Activated CD8-positive, alpha-beta memory T cell treated with anti-CD3 and anti-CD28 coated beads for 4 hours (primary cell): ENCODE results near the gene HOXD10.

Experiments used
- DNase-seq, 2 donors: peaks; one replicate each; pipeline ENCODE4 v3.0.0-alpha.2; 2020; ENCODE audit warnings: low read depth in 2 of 2

The HOXD10 gene

GRCh38 chr2:176096243-176096985, 20.2 kb upstream of the HOXD10 start:
- no peak for DNase-seq

DNA sequence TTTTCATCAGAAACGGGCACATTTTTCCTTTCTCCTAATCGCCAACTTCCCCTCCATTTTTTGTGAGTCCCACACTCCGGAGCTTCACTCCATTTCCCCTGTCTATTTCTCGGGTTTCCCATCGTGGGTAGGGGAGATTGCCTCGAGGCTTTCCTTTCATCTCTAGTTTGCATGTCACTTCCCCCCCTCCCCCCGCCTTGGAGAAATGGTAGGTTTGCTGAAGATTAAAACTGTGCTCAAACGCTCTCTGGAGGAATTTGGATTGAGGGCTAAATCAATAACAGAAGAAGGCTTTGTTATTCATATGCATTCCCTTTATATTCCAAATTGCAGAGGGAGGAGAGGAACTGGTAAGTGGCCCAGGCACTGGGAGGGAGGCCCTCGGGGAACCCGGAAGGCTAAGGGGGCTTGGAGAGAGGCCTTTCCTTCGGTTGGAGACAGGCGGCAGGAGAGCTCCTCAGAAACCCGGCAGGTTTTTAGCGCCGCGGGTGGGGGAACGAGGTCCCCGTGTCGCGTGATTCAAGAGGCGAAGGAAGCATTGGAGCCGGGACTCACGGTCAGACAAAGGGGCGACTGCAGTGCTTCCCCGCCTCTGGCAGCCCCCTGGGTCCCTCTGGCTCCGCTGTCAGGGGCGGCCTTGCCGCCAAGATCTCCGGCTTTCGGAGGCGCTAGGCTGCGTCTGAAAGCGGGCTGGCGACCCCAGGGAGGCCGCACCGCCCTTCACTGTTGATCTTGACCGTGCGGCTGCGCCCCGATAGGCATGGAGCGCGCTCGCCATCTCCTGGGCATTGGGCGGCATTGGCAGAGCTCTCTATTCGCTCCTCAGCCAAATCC, 19.4 kb upstream of the HOXD10 start:
- no peak for DNase-seq

- DNase-seq: no peak
Observed at GRCh38 chr2:176097820-176098365, 18.7 kb upstream of the HOXD10 start.

- DNase-seq: no peak
Observed at GRCh38 chr2:176098366-176099158, 18.0 kb upstream of the HOXD10 start.

GRCh38 chr2:176099159-176099727, 17.3 kb upstream of the HOXD10 start:
- no peak for DNase-seq

DNA sequence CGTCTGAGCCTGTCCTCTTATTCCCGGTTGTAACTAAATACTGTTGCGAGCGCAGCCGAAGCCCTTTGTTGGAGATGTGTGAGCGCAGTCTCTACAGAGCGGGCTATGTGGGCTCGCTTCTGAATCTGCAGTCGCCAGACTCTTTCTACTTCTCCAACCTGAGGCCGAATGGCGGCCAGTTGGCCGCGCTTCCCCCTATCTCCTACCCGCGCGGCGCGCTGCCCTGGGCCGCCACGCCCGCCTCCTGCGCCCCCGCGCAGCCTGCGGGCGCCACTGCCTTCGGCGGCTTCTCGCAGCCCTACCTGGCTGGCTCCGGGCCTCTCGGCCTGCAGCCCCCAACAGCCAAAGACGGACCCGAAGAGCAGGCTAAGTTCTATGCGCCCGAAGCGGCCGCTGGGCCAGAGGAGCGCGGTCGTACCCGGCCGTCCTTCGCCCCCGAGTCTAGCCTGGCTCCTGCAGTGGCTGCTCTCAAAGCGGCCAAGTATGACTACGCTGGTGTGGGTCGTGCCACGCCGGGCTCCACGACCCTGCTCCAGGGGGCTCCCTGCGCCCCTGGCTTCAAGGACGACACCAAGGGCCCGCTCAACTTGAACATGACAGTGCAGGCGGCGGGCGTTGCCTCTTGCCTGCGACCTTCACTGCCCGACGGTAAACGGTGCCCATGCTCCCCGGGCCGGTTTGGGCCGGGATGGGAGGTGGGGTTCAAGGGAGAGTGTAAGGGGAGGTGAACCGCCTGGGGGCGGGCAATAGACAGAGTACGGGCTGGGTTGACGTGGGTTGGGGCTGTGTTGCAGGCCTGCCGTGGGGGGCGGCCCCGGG, 16.6 kb upstream of the HOXD10 start, which contains the start of gene HOXD12:
Gene HOXD12 (plus strand): TSS at position 68 of the 819 bp plus-strand sequence. CDS start 7 bp downstream, at position 75.
- no peak for DNase-seq

DNA sequence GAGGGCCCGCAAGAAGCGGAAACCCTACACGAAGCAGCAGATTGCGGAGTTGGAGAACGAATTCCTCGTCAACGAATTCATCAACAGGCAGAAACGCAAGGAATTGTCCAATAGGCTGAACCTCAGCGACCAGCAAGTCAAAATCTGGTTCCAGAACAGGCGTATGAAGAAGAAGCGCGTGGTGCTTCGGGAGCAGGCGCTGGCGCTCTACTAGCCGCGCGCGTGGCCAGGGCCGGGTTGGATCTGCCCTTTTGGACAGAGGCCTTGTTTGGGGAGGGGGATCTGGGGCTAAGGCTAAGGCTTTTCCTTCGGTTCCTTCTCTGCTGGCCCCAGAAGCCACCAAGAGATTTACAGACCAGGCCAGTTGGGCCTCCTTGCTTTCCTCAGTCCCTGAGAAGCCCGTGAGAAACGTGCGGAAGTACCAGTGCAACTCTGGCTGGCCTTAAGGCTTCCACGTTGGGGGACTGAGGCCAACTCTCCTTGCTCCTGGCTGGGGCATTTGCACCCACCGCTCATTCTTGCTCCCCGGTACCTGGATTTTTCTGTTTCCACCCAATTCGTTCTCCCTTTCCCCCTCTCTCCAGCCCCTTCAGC, 15.9 kb upstream of the HOXD10 start:
- no peak for DNase-seq

DNA sequence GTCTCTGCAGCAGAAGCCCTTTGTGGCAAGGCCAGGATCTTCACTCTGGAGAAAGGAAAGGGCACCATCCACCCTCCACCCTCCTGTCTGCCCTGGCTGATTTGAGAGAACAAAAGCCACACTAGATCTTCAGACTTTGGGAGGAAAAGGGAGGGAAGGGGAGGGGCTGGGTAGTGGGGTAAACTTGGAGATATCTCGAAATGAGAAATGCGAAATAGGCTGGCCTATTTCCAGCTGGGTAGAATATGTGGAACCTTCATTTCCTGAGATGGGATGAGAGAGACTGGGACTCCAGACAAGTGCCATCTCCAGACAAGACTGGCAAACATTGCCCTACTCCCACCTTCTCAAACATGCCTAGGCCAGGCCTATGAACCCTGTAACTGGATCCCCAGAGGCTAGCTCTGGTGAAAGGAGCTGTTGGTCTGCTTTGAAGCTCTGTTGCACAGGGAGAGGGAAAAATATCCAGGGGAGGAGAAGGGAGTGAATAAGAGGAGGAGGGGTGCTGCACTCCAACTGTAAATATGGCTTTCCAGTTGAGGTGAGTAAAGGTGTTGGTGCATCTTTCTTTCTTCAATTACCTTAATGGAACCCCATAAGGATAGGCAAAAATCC, 15.3 kb upstream of the HOXD10 start:
- DNase-seq: no peak

DNA sequence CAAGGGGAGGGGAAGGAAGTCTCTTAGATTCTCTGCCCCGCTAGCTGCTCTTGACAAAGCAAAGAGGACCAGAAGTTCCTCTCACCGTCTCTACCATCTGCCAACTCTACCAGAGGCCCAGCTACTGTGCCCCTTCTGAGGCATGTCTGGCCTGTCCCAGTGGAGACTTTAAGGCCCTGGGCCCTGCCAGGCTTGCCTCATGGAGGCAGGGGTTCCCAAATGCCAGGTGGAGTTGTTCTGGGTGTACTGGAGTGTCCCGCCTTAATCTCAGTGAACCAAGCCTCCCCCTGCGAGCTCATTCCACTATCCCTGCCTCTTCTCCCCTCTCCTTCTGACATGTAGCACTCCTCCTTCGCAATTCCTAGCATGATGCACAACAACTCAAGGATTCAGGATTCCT, 14.7 kb upstream of the HOXD10 start:
- DNase-seq: no peak

- no peak for DNase-seq
Observed at GRCh38 chr2:176102309-176102866, 14.2 kb upstream of the HOXD10 start.

GRCh38 chr2:176103194-176103593, 13.4 kb upstream of the HOXD10 start:
- no peak for DNase-seq

- DNase-seq: no peak
Observed at GRCh38 chr2:176103742-176104315, 12.7 kb upstream of the HOXD10 start.

- no peak for DNase-seq
Observed at GRCh38 chr2:176104316-176105077, 12.1 kb upstream of the HOXD10 start.

GRCh38 chr2:176105078-176105729, 11.4 kb upstream of the HOXD10 start:
- no peak for DNase-seq

- no peak for DNase-seq
Observed at GRCh38 chr2:176105730-176106580, 10.6 kb upstream of the HOXD10 start.

GRCh38 chr2:176106581-176107539, 9.7 kb upstream of the HOXD10 start, which contains the start of gene HOXD11:
HOXD11 (plus strand) TSS chr2:176107280; CDS start chr2:176107356, 76 bp downstream.
- no peak for DNase-seq
